Neural cell (in vitro differentiated cells): ENCODE results near the gene EXD3. TPM values are rescaled to one million over a fixed set of nuclear protein-coding genes. Genes with fewer than 3 reads are reported as not detected.

Experiments
- H2AFZ ChIP-seq: fragments of 200-600, 300-800 bp; sonication (generic), shearing (Covaris generic); 2 replicates; pipeline ENCODE4 v1.6.0; 2014; ENCODE audit warnings: low read depth, mild to moderate bottlenecking, antibody characterized with exemption, low read length, moderate library complexity
- H3F3A ChIP-seq: fragments of 200-600 bp; shearing (Covaris generic); 2 replicates; pipeline ENCODE4 v1.6.1; 2016; ENCODE audit warnings: mild to moderate bottlenecking, moderate library complexity, mixed read lengths, antibody characterized with exemption, low read length; ENCODE audit not compliant: insufficient read depth, poor library complexity, severe bottlenecking
- H3K27ac ChIP-seq: fragments of 200-600, 300-800 bp; sonication (generic), shearing (Covaris generic); 2 replicates; pipeline ENCODE4 v1.5.1; 2014; ENCODE audit warnings: mild to moderate bottlenecking, low read length, moderate library complexity
- H3K27me3 ChIP-seq: fragments of 300-800, 200-600 bp; sonication (generic), shearing (Covaris generic); 2 replicates; pipeline ENCODE4 v1.6.0; 2014; ENCODE audit warnings: mild to moderate bottlenecking, low read depth, low read length, moderate library complexity; ENCODE audit not compliant: insufficient read depth
- H3K36me3 ChIP-seq: fragments of 300-800, 200-600 bp; sonication (generic), shearing (Covaris generic); 2 replicates; pipeline ENCODE4 v1.5.1; 2014; ENCODE audit warnings: mild to moderate bottlenecking, antibody characterized with exemption, low read length, moderate library complexity; ENCODE audit not compliant: insufficient read depth
- H3K4me2 ChIP-seq: fragments of 300-800, 200-600 bp; sonication (generic), shearing (Covaris generic); 2 replicates; pipeline ENCODE4 v1.6.0; 2014; ENCODE audit warnings: mild to moderate bottlenecking, low read length
- H3K4me3 ChIP-seq: fragments of 300-800, 200-600 bp; sonication (generic), shearing (Covaris generic); 2 replicates; pipeline ENCODE4 v1.5.1; 2014; ENCODE audit warnings: mild to moderate bottlenecking, low read length, moderate library complexity
- H3K79me2 ChIP-seq: fragments of 200-600 bp; shearing (Covaris generic); replicated peaks from 2 replicates; pipeline ENCODE4 v1.6.0; 2014; ENCODE audit warnings: mild to moderate bottlenecking, low read length, moderate library complexity; ENCODE audit not compliant: insufficient read depth
- H3K9ac ChIP-seq: fragments of 300-800, 200-600 bp; sonication (generic), shearing (Covaris generic); 2 replicates; pipeline ENCODE4 v1.6.1; 2016; ENCODE audit warnings: mild to moderate bottlenecking, low read length, mixed read lengths
- H3K9me2 ChIP-seq: fragments of 200-600 bp; shearing (Covaris generic); 2 replicates; pipeline ENCODE4 v1.6.1; 2016; ENCODE audit warnings: mild to moderate bottlenecking, low read length, mixed read lengths; ENCODE audit not compliant: insufficient read depth
- H3K9me3 ChIP-seq: fragments of 200-600, 300-800 bp; sonication (generic), shearing (Covaris generic); 2 replicates; pipeline ENCODE4 v1.6.1; 2016; ENCODE audit warnings: mild to moderate bottlenecking, mixed run types, low read length, moderate library complexity, mixed read lengths
- H4K20me1 ChIP-seq: fragments of 200-600 bp; shearing (Covaris generic); 2 replicates; pipeline ENCODE4 v1.6.1; 2016; ENCODE audit warnings: mild to moderate bottlenecking, mixed run types; ENCODE audit not compliant: insufficient read depth
- CTCF ChIP-seq: fragments of 450-650 bp; IDR thresholded peaks from 2 replicates; pipeline ENCODE4 v1.5.1; 2014; ENCODE audit warnings: antibody characterized with exemption, mild to moderate bottlenecking, moderate library complexity; ENCODE audit not compliant: poor library complexity, severe bottlenecking
- EP300 ChIP-seq: fragments of 450-650 bp; conservative IDR thresholded peaks from 2 replicates; pipeline ENCODE4 v1.6.1; 2014; ENCODE audit warnings: antibody characterized with exemption, mild to moderate bottlenecking, moderate library complexity; ENCODE audit not compliant: poor library complexity, severe bottlenecking
- EZH2 ChIP-seq: fragments of 200-600, 300-800 bp; shearing (Covaris generic), sonication (generic); IDR thresholded peaks from 2 replicates; pipeline ENCODE4 v1.6.1; 2014; ENCODE audit warnings: antibody characterized with exemption, low read length, borderline replicate concordance, mild to moderate bottlenecking; ENCODE audit not compliant: insufficient read depth, poor library complexity, severe bottlenecking
- MXI1 ChIP-seq: fragments of 450-650 bp; conservative IDR thresholded peaks from 2 replicates; pipeline ENCODE4 v1.6.1; 2014; ENCODE audit warnings: antibody characterized with exemption, mild to moderate bottlenecking; ENCODE audit not compliant: poor library complexity, severe bottlenecking
- POLR2AphosphoS5 ChIP-seq: IDR thresholded peaks from 2 replicates; pipeline ENCODE4 v1.6.1; 2012
- RAD21 ChIP-seq: fragments of 450-650 bp; conservative IDR thresholded peaks from 2 replicates; pipeline ENCODE4 v1.6.1; 2014; ENCODE audit warnings: antibody characterized with exemption, mild to moderate bottlenecking, moderate library complexity
- REST ChIP-seq: IDR thresholded peaks from 2 replicates; pipeline ENCODE4 v1.6.1; 2012; ENCODE audit warnings: borderline replicate concordance
- SMC3 ChIP-seq: fragments of 450-650 bp; conservative IDR thresholded peaks from 2 replicates; pipeline ENCODE4 v1.6.1; 2014; ENCODE audit warnings: antibody characterized with exemption, mild to moderate bottlenecking, moderate library complexity; ENCODE audit not compliant: poor library complexity
- TAF1 ChIP-seq: IDR thresholded peaks from 2 replicates; pipeline ENCODE4 v1.6.1; 2012; ENCODE audit warnings: low read depth
- polyA plus RNA-seq: library from polyadenylated mRNA; depleted of rRNA; stranded (reverse); fragments of >200 nt; gene quantifications from 2 replicates; pipeline ENCODE4 v1.2.3, GENCODE V29; 2014

The EXD3 gene
- polyA plus RNA-seq, 1 donor from 2014 or later, result 32.9 TPM

DNA sequence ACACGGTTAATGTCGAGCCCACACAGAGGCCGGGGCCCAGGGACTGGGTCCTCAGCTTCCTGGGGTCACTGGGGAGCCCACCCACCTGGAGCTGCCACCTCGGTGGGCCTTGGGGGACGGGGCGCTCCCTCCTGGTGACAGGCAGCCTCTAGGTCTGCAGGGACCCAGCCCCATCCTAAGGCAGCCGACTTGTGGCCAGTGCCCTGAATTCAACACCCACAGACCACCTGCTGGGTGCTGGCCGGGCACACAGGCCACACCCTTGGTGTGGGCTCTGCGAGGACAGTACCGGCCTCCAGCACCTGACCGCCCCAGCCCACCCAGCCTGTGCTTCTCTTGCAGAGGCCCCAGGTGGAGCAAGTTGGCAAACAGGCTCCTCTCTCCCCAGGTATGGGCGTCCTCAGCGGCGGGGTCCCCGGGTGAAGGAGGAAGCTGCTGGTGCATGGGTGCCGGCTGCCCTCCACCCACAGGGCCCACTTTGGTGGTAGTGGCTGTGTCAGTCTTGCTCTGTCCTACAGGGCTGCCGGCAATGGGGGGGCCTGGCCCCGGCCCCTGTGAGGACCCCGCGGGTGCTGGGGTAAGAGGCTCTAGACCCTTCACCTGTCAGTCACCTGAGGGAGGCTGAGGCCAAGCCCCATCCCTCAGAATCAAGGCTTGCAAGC, 9.9 kb upstream of the EXD3 start:
- H4K20me1 ChIP-seq, result no peaks in the 10 kb centered on the region
- H2AFZ ChIP-seq, result no peak overlapping the region
- no peaks in the 10 kb centered on the region for H3K9me2 ChIP-seq
- H3K4me3 ChIP-seq, result no peak overlapping the region
- H3F3A ChIP-seq, result no peaks in the 10 kb centered on the region
- no peaks in the 10 kb centered on the region for H3K36me3 ChIP-seq
- H3K27ac ChIP-seq, result no peak overlapping the region
- H3K9me3 ChIP-seq, result no peaks in the 10 kb centered on the region
- no peak for TF ChIP-seq MXI1
- TF ChIP-seq EZH2, result no peak
- no peak for TF ChIP-seq CTCF
- no peak for TF ChIP-seq SMC3
- no peak for TF ChIP-seq POLR2AphosphoS5
- no peak for TF ChIP-seq EP300
- TF ChIP-seq TAF1, result no peak
- TF ChIP-seq REST, result no peak
- no peak for TF ChIP-seq RAD21
- no peaks in the 10 kb centered on the region for H3K27me3 ChIP-seq
- no peak overlapping the region for H3K9ac ChIP-seq
- no peaks in the 10 kb centered on the region for H3K79me2 ChIP-seq
- no peak overlapping the region for H3K4me2 ChIP-seq

DNA sequence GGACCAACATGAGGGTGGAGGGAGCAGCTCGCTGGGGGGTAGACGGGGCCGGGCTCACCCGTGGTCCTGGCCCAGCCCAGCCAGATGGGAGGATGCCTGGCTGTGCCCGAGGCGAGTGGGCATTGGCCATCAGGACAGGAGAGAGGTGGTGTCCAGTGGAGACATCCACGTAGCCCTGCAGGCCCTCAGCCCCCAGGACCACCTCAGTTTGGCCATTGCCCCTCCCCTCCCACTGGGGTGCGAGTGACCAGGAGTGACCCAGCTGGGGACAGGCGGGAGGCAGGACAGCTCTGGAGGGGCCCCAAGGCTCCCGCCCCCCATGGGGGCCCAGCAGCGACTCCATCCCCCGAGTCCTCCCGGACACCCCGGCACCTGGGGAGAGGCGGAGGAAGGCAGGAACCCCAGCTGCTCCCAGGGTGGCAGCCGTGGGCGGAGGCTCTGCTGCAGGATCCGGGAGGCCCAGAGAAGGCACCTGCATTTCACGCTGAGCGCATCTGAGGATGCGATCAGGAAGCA, 8.5 kb upstream of the EXD3 start:
- Histone ChIP-seq H3K9ac (no peak overlapping the region), H3K36me3 (no peaks in the 10 kb centered on the region), H3K4me2 (no peak overlapping the region), H3K79me2 (no peaks in the 10 kb centered on the region), H3K9me2 (no peaks in the 10 kb centered on the region), H3K4me3 (no peak overlapping the region), H3K9me3 (no peaks in the 10 kb centered on the region), H2AFZ (no peak overlapping the region), H3K27me3 (no peaks in the 10 kb centered on the region), H4K20me1 (no peaks in the 10 kb centered on the region), H3F3A (no peaks in the 10 kb centered on the region), H3K27ac (no peak overlapping the region)
- TF ChIP-seq EZH2 (no peak), SMC3 (no peak), REST (no peak), MXI1 (no peak), CTCF (no peak), RAD21 (no peak), EP300 (no peak), POLR2AphosphoS5 (no peak), TAF1 (no peak)
